ENCODE data around the gene CCL7. TPM values are rescaled to one million over a fixed set of nuclear protein-coding genes. Genes with fewer than 3 reads are reported as not detected.

CCL7 gene
- total and polyA plus RNA-seq, 2 experiments from 2014 or later = 0.69 TPM; not detected in 1

- no peak for TF ChIP-seq CTCF (IDR thresholded peaks at IDR 0.05; ENCODE audit: poor library complexity)
- no peak for TF ChIP-seq EZH2 (IDR thresholded peaks at IDR 0.05; ENCODE audit: borderline replicate concordance)
- no peak for TF ChIP-seq EZH2phosphoT487 (IDR thresholded peaks at IDR 0.05; ENCODE audit: low read depth, severe bottlenecking, unreplicated experiment)
- Histone ChIP-seq H3K4me1 (ENCODE audit: insufficient read depth) (no peaks in the 10 kb centered on the region), H3K79me2 (no peaks in the 10 kb centered on the region), H3K9me3 (ENCODE audit: low read depth) (peaks cover 3% of the 10 kb centered on the region), H2AFZ (no peak overlapping the region), H3K27ac (no peak overlapping the region), H3K4me2 (no peak overlapping the region), H4K20me1 (ENCODE audit: insufficient read depth, poor library complexity, severe bottlenecking) (no peaks in the 10 kb centered on the region), H3K4me3 (no peak overlapping the region), H3K36me3 (replicated peaks; ENCODE audit: insufficient read depth, low read depth) (no peaks in the 10 kb centered on the region), H3K27me3 (peaks cover 5% of the 10 kb centered on the region), H3K9me2 (replicated peaks; ENCODE audit: insufficient read depth) (no peaks in the 10 kb centered on the region)
- no peak for DNase-seq (ENCODE audit: low spot score)
- 84% methylated on average over 4 of the region's 4 CpGs for WGBS (ENCODE audit: low lambda C conversion rate, missing lambda C conversion rate)
These were observed 43.1 kb downstream of the CCL7 start for GRCh38 chr17:34313164-34313563.

GRCh38 chr17:34314279-34314678 lies 44.3 kb downstream of the CCL7 start:
- no peak overlapping the region for H3K4me3 ChIP-seq
- H3K4me2 ChIP-seq = no peak overlapping the region
- DNase-seq (ENCODE audit: low spot score) = no peak
- no peaks in the 10 kb centered on the region for H4K20me1 ChIP-seq (ENCODE audit: insufficient read depth, poor library complexity, severe bottlenecking)
- no peaks in the 10 kb centered on the region for H3K36me3 ChIP-seq (replicated peaks; ENCODE audit: insufficient read depth, low read depth)
- H3K27ac ChIP-seq = no peak overlapping the region
- H3K79me2 ChIP-seq = no peaks in the 10 kb centered on the region
- H3K4me1 ChIP-seq (ENCODE audit: insufficient read depth) = no peaks in the 10 kb centered on the region
- peaks cover 3% of the 10 kb centered on the region for H3K9me3 ChIP-seq (ENCODE audit: low read depth)
- H2AFZ ChIP-seq = no peak overlapping the region
- TF ChIP-seq EZH2phosphoT487 (IDR thresholded peaks at IDR 0.05; ENCODE audit: low read depth, severe bottlenecking, unreplicated experiment) (no peak), CTCF (IDR thresholded peaks at IDR 0.05; ENCODE audit: poor library complexity) (no peak), EZH2 (IDR thresholded peaks at IDR 0.05; ENCODE audit: borderline replicate concordance) (no peak)
- H3K27me3 ChIP-seq = peaks cover 5% of the 10 kb centered on the region
- no peaks in the 10 kb centered on the region for H3K9me2 ChIP-seq (replicated peaks; ENCODE audit: insufficient read depth)
- 82% methylated on average over 4 of the region's 4 CpGs for WGBS (ENCODE audit: low lambda C conversion rate, missing lambda C conversion rate)

GRCh38 chr17:34318474-34318873 lies 48.5 kb downstream of the CCL7 start:
- no peak overlapping the region for H3K4me3 ChIP-seq
- DNase-seq (ENCODE audit: low spot score) = no peak
- TF ChIP-seq EZH2 (IDR thresholded peaks at IDR 0.05; ENCODE audit: borderline replicate concordance) (no peak), CTCF (IDR thresholded peaks at IDR 0.05; ENCODE audit: poor library complexity) (no peak), EZH2phosphoT487 (IDR thresholded peaks at IDR 0.05; ENCODE audit: low read depth, severe bottlenecking, unreplicated experiment) (no peak)
- peaks cover 5% of the 10 kb centered on the region for H3K27me3 ChIP-seq
- H4K20me1 ChIP-seq (ENCODE audit: insufficient read depth, poor library complexity, severe bottlenecking) = no peaks in the 10 kb centered on the region
- H3K9me2 ChIP-seq (replicated peaks; ENCODE audit: insufficient read depth) = no peaks in the 10 kb centered on the region
- 63% methylated on average over 3 of the region's 3 CpGs for WGBS (ENCODE audit: low lambda C conversion rate, missing lambda C conversion rate)
- no peak overlapping the region for H2AFZ ChIP-seq
- H3K4me1 ChIP-seq (ENCODE audit: insufficient read depth) = no peaks in the 10 kb centered on the region
- no peak overlapping the region for H3K27ac ChIP-seq
- no peaks in the 10 kb centered on the region for H3K36me3 ChIP-seq (replicated peaks; ENCODE audit: insufficient read depth, low read depth)
- peaks cover 3% of the 10 kb centered on the region for H3K9me3 ChIP-seq (ENCODE audit: low read depth)
- H3K79me2 ChIP-seq = no peaks in the 10 kb centered on the region
- H3K4me2 ChIP-seq = no peak overlapping the region

- Histone ChIP-seq H3K4me3 (no peak within 1 kb of the TSS), H2AFZ (no peak within 1 kb of the TSS), H3K9me2 (replicated peaks; ENCODE audit: insufficient read depth) (no peaks in the 10 kb centered on the region), H3K36me3 (replicated peaks; ENCODE audit: insufficient read depth, low read depth) (no peaks in the 10 kb centered on the region), H3K27me3 (peaks cover 5% of the 10 kb centered on the region), H4K20me1 (ENCODE audit: insufficient read depth, poor library complexity, severe bottlenecking) (no peaks in the 10 kb centered on the region), H3K79me2 (no peaks in the 10 kb centered on the region), H3K27ac (no peak within 1 kb of the TSS), H3K4me1 (ENCODE audit: insufficient read depth) (no peaks in the 10 kb centered on the region), H3K4me2 (no peak within 1 kb of the TSS), H3K9me3 (ENCODE audit: low read depth) (peaks cover 3% of the 10 kb centered on the region)
- 82% methylated on average over 2 of the region's 2 CpGs for WGBS (ENCODE audit: low lambda C conversion rate, missing lambda C conversion rate)
- TF ChIP-seq CTCF (IDR thresholded peaks at IDR 0.05; ENCODE audit: poor library complexity) = no peak
- TF ChIP-seq EZH2 (IDR thresholded peaks at IDR 0.05; ENCODE audit: borderline replicate concordance) = no peak
- TF ChIP-seq EZH2phosphoT487 (IDR thresholded peaks at IDR 0.05; ENCODE audit: low read depth, severe bottlenecking, unreplicated experiment) = no peak
- no peak for DNase-seq (ENCODE audit: low spot score)
These were observed 49.0 kb downstream of the CCL7 start, which contains the start of gene CCL8 for GRCh38 chr17:34319039-34319483. Gene CCL8 (plus strand): TSS chr17:34319435. CDS start chr17:34319502, 67 bp downstream.

Measured in hepatocyte (in vitro differentiated cells).